CD4-positive, alpha-beta T cell treated with Interleukin-15 for 4 hours (primary cell): Measurements from ENCODE around the gene HRH1.
"Not testable (repeated sequence)": the region's sequence is repeated elsewhere in the genome, so short reads cannot be mapped to it uniquely, and the experiment has no call there.

Experiments
- DNase-seq: peaks from one replicate; pipeline ENCODE4 v3.0.0-alpha.2; 2020; ENCODE audit warnings: low spot score

Gene HRH1

DNA sequence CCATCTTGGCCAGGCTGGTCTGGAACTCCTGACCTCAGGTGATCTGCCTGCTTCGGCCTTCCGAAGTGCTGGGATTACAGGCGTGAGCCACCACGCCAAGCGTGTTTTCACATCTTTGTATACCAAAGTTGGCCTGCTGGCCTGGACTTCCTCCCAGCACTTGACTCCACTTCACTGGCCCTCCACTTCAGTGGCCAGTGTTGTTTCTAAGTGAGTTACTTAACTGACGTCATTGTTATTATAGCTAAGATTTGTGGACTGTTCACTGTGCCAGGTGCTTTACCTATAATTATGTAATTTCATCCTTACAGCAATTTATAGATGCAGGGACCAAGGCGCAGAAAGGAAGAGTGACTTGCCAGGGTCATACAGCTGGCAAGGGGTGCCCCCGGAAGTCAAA is 52.0 kb downstream of the HRH1 start:
- DNase-seq = no peak

DNA sequence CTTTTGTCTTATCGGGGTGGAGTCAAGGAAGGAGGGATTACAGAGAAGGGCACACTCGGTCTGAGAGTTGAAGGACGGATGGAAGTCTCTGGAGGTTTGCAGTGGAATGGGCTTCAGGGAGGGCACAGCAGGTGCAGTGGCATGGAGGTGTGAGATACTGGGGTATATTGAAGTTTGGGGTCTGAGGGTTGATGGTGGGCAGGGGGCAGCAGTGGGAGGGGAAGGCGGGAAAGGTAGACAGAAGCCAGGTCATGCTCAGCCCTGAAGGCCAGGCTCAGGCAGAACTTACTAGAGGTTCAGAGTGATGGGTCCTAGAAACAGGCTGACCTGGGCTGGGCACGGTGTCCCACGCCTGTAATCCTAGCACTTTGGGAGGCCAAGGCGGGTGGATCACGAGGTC is 52.7 kb downstream of the HRH1 start:
- no peak for DNase-seq

DNA sequence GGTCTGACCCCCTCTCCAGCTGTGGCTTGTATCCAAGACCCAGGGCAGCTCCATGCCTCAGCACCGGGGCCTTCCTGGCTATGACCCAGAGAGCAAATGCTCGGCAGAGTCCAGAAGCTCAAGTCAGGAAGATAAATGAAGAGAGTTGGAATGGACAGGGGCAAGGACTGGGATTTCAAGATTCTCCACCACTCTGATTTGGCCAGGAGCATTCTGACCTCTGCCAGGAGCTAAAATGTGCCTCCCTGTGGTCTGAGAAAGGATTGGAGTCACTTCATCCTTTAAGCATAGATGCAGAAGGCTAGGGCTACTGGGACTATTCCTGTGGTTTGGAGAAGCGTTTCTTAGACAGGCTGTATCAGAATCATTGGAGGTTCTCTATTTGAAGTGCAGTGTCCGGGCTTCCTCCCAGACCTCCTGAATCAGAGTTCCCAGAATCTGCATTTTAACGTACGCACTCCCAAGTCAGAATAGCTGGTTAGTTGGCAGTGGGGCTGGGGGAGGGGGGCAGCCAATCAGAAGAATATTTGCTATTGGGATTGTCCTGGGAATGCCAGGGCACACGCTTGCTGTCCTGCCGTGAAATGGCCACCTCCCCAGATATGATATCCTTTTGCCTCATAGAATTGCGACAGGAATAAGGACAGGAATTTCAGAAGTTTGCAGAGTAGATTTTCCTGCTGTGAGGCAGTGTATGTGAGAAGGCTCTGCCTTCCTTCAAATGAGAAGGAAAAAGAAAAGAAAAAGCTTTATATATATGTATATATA is 57.4 kb downstream of the HRH1 start:
- no peak for DNase-seq

DNA sequence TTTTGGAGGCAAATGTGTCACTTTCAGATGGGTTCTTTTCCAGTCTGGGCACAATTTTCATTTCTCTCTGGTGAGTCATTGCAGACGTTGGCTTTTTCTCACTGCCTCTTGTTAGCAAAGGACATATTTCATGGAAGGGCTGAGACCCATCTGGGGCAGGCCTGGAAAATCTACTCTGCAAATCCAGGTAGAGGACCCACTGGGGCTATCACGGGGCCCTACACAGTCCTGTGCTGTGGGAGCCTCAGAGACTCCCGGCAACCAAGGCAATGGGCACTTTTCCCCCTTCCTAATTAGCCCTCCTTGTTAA is 58.0 kb downstream of the HRH1 start:
- no peak for DNase-seq

DNA sequence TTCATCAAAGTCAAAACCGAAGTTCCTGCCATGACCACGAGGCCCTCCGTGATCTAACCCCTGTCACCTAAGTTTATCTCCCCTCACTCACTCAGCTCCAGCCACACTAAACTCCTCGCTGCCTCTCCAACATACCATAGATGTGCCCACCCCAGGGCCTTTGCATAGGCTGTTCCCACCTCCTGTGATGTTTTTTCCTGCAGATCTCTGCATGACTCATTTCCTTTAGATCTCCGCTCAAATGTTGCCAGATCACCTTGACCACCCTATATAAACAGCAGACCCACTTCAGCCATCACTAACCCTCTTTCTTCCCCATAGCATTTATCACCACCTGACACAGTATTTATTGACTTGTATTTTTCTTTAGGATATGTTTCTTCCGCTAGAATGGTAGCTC is 58.5 kb downstream of the HRH1 start:
- no peak for DNase-seq

DNA sequence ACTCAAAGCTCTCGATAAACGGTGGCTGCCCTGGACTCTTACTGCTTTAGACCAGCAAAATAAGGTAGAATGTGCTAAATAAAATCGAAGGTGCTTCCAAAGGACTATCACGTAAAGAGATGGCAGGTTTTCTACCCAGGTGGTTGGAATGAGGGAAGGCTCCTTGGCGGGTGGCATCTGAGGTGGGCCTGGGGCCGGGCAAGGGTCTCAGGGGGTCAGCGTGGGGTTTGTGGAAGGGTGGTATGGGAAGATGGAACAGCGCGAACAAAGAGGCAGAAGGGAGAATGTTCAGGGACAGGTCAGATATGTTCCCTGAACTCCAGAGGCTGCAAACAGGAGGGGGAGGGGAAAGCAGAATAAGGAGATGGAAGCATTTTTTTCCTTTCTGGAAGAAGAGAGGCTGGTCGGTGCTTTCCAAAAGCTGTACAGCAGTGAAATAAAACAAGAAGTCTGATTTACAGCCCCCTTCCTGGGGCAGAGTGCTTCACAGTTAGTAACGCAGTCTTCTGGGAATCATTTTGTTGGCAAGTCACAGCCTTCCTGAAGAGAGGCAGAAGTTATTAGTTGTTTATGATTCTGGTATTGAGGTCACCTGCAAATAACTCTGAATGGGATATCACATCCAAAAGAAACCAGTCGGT is 59.6 kb downstream of the HRH1 start:
- DNase-seq = no peak

DNA sequence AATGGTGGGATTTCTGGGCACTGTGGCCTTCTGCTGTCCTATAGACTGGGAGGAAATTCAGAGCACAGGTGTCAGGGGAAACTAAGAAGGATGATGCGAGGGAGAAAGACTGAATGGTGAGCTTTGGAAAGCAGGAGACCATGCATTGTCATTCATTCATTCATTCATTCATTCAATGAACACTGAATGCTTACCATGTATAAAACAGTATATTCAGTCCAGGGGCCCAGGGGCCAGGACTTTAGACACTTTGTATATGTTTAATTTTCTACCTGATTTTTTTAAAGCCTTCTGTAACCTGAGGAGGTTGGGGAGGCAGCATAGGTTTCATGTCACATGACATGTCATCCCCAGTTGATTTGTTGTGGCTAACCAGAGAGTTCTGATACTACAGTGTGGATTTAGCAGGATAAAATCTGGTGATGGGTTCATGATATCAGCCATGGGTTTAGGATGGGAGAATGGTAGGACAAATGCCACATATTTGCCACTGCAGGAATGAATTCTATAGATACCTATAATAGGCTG is 60.2 kb downstream of the HRH1 start:
- DNase-seq = no peak

DNA sequence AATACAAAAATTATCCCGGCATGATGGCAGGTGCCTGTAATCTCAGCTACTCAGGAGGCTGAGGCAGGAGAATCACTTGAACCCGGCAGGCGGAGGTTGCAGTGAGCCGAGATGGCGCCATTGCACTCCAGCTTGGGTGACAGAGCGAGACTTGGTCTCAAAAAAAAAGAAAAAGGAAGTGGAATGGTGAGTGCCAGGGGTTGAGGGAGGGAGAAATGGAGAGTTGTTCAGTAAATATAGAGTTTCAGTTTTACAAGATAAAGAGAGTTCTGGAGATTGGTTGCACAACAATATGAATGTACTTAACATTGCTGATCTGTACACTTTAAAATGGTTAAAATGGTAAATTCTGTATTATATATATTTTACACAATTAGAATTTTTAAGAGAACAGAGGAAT is 63.1 kb downstream of the HRH1 start:
- DNase-seq = not testable (repeated sequence)

DNA sequence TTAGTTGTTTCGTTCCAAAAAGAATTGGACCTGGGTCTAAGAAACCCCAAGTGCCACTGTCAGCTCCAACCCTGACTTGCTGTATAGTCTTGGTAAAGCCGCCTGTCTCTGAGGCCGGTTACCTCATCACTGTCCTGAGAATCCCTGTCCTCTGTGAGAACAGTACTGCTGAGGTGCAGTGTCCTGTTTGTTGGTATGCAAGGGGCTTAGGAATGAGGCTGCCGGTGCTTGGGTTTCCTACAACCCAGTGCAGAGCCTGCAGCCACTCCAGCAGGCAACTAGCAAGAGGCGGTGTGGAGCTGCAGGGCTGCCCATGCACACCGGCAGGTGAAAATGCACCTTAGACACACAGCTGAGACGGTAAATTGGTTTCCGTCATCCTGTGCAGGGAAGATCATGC is 65.9 kb downstream of the HRH1 start:
- DNase-seq = no peak

DNA sequence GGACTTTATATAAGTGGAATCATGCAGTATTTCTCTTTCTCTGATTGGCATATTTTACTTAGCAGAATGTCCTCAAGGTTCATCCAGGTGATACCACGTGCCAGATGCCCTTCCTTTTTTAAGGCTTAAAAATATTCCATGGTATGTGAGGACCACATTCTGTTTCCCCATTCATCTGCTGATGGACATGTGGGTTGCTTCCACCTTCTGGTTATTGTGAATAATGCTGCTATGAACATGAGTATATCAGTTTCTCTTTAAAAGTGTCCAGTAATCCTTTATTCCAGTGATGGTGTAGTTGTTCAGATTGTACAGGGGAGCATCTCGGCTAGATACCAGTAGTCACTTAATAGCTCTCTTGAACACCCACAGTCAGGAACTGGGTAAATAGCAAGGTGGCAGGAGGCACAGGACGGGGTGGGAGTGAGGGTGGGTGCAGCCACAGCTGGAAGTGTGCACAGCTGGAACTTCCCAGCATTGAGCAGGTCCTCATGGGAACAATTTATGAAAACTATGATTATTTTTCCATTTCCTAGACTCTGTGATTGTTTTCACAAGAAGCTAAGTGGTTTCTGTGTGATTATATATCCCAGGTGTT is 67.6 kb downstream of the HRH1 start:
- no peak for DNase-seq

DNA sequence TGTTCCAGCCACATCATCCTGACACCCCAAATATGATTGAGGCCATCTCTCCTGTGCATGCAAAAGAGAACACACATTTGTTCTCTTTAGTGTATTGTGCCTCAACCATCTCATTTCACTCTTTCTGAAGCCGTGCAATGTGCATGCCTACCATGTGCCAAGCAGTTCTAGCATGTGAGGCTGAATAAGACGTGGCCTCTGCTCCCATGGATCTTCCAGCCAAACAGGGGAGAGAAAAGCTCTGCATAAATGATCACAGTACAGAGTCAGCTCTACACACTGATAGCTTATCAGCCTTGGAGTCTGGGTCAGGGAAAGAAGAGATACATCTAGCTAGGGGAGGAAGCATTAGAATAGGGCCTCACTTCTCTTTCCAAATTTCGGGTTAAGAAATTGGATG is 69.7 kb downstream of the HRH1 start:
- DNase-seq = no peak

DNA sequence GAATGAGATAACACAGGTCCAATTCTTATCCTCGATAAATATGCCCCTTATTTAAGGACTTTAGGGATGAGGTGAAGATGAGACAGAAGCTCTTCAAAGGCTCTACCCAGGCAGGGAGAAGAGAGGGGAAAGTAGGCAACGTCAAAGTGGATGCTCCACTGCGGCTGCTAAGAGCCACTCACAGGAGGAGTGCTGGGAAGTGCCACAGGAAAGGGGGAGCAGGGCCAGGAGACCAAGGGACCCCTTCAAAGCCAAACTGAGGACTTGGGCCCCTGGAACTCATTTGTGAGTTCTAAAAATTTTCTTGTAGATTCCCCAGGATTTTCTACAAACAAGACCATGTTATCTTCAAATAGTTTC is 70.6 kb downstream of the HRH1 start:
- DNase-seq = no peak

DNA sequence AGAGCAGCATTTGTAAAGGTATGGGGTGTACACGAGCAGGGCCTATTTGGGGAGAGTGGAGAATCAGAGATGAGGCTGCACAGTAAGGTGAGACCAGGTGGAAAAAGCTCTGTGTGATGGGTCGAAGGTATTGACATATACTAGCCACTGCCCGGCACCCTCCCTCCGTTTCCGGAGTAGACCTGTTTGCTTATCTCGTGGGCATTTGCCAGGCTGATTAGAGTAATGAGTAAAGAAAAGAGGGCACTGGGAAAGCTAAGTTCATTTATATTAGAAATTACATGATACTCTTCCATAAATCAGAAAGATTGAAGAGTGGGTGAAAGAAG is 71.7 kb downstream of the HRH1 start:
- DNase-seq = no peak

DNA sequence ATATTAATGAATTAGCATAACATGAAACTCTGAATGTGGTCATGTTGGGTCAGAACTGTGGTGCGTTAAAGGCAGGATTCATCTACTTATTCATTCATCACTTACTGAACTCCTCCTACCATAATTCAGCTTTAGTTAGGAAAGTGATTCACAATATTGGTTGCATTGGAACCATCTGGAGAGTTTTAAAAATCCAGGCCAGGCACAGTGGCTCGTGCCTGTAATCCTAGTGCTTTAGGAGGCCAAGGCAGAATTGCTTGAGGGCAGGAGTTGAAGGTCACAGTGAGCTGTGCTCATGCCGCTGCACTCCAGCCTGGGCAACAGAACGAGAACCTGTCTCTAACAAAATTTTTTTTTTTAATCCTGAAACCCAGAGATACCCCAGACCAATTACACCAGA is 73.7 kb downstream of the HRH1 start:
- no peak for DNase-seq

DNA sequence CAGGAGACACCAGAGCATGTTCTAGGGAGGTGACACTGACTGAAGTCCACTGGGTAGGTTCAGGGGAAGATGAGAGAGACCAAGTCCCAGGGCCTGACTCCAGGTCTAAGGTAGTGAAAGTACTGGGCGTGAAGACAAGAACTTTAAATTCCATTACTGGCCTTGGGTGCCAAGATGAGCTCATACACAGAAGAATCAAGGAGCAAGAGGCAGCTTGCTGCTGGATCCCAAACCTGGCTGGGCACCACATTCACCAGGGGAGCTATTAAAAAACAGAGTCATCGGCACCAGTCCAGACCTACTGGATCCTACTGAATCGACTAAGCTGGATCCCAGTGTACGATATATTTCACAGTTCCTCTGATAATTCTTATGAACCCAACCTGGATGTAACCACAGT is 75.8 kb downstream of the HRH1 start:
- DNase-seq = no peak

DNA sequence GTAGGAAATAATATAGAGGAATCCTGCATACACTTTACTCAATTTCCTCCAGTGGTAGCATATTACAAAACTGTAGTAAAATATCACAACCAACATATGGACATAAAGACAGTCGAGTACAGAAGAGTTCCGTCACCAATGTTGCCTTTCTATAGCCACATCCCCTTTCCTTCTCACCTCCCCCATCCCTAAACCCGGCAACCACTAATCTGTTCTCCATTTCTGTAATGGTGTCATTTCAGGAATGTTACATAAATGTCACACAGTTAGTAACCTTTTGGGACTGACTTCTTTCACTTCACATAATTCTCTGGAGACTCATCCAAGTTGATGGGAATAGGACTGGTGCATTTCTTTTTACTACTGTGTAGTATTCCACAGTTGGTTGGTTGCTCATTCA is 76.5 kb downstream of the HRH1 start:
- DNase-seq = no peak

DNA sequence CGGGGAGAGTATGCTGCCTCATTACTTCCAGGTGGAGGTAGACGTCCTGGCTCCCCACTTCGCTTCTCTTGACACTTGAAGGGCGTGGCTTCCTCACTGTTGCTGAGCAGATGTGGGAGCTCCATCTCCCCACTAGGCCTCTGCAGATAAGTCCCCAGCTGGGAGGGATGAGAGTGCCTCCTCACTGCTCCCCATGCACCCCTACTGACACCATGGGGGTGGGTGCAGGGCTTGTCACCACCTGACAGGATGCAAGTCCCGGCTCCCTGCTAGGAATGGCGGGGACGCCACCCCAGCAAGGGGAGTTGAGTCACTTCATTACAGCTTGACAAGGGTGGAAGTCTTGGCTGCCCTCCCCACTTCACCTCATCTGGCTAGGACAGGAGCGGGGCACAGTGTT is 81.1 kb downstream of the HRH1 start:
- no peak for DNase-seq

DNA sequence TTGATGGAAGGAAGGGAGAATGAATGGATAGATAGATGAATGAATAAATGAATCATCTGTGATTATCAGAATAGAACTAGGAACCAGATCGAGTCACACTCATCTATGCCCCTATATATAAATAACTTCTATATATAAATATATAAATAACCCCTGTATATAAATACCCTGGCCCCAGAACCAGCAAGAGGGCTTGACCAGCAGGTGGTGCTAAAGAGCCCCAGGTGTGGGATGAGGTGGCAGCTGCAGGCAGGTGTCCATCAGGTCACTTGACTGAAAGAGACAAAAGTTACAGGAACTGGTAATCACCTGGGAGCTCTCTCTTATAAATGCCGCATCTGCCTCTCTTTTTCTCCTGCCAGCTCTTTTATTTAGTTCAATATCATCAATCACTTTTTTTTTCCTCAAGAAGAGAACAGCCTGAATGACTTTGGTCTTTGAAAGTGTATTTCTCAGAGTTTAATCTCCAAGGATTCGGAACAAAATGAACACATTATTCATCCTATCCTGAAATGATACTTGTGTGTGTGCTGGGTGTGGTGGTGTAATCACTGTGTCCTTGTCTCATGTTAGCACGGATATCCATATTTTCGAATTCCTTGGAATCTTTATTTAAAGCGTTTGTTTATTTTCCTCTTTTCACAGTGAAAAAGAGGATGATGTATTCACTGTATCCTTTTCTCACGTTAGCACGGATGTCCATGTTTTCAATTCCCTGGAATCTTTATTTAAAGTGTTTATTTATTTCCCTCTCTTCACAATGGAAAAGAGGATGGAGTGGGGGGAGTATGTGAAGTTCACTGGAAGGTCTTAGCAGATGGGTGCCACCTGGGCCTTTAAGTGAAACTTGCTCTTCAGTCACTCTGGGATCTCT is 82.5 kb downstream of the HRH1 start:
- peak; percentile 80 for DNase-seq

DNA sequence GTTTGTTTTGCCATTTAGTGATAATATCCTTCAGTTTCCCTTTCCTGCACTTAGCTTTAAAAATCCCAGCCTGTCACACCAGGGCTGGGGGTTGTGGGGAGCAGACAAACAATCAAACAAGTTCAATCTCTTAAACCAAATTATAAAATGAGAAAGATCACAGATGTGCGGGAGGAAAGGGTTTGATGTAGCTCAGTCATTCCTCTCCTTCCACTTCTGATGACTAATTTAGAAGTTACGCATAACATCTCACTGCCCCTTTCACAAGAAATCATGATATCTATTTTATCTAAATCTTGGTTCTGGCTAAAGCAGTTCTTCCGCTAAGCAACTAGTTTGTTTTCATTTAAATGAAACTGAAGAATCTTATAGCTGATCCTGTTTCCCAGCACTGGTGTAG is 83.8 kb downstream of the HRH1 start:
- no peak for DNase-seq

DNA sequence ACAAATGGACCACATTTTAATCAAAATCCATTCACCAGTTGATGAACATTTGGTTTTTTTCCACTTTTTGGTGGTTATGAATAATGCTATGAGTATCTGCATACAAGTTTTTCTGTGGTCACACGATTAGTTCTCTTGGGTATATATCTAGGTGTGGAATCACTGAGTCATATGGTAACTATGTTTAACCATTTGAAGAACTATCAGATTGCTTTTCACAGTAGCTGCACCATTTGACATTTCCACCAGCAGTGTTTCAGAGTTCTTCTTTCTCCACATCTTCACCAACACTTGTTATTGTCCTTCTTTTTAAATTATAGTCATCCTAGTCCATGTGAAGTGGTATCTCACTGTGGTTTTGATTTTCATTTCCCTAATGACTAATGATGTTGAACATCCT is 84.6 kb downstream of the HRH1 start:
- DNase-seq = no peak

DNA sequence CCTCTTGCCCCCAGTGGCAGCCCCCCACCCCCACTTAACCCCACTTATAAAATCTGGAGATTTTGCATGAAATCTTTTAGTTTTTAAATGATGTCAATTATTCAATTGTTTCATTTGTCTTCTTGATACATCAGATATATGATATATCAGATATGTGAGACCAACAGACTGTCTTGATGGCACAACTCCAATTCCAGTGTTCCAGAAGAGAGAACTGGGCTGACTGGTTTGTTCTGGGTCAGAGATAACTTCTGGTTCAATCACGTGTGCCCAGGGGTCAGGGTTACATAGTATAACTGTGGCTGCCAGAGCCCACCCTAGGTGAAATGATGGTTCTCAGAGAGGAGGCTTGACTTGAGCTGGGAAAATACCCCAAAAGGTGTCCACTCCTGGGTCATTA is 85.5 kb downstream of the HRH1 start:
- DNase-seq = no peak

DNA sequence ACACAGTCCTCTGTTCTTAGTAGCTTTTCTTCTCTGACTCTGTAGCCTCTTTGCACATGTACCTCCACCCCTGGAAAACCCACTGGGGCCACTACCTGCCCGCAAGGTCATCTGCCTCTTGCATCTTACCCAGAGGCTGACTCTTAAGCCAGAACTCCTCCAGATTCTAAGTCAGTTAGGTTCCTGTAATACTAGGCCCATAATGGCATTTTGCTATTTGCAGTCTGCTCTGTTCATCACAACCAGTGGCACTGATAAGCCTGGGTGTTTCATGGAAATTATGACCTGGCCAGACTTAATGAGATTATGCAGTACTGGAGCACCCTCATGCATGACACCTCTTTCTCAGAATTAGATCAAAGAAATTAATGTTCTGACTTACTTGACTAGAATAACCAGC is 86.2 kb downstream of the HRH1 start:
- DNase-seq = no peak

DNA sequence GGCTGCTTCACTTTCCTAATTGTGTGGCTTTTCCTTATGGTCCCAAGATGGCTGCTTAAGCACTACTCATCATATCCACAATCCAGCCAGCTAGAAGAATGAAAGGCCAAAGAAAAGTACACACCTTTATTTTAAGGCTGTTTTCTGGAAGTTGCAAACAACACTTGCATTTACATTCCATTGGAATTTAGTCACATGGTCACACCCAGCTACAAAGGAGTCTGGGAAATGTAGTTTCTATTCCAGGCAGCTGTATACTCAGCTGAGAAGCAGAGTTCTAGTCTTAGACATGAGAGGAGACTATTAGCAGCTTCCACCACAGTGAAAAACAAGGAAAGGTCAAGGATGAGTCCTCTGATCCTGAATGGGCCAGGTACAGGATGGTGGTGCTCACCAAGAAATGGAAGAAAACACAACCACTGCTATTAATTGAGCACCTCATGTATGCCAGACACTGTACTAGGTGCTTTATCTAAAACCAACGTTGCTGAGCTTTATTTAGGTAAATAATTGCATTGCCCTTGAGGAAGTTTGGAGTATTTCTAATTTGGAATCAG is 89.9 kb downstream of the HRH1 start:
- DNase-seq = no peak
